Endothelial cell of umbilical vein (primary cell): Measurements from ENCODE around the gene PAQR8.

ENCODE experiments used
- POLR2A ChIP-seq: IDR thresholded peaks from 2 replicates; pipeline ENCODE4 v1.6.1; 2012; ENCODE audit warnings: low read depth, mild to moderate bottlenecking, control low read depth, low read length
- POLR2AphosphoS5 ChIP-seq: IDR thresholded peaks from 2 replicates; pipeline ENCODE4 v1.6.1; 2012; ENCODE audit warnings: low read depth, mild to moderate bottlenecking, control low read depth, low read length, moderate library complexity; ENCODE audit not compliant: insufficient read depth
- TF ChIP-seq, protein P1 (sequence below), 2 donors: IDR thresholded peaks; 1 replicate in 1 of 2; 2 replicates in 1 of 2; pipeline ENCODE4 v1.5.1; 2011; ENCODE audit warnings: low read length in 2 of 2, mild to moderate bottlenecking in 2 of 2, moderate library complexity in 2 of 2, control low read depth in 1 of 2, inconsistent platforms in 1 of 2, low read depth in 1 of 2; ENCODE audit not compliant: insufficient read depth in 1 of 2; ENCODE audit errors: extremely low read depth in 1 of 2
- TF ChIP-seq, protein P2 (sequence below): IDR thresholded peaks from 2 replicates; pipeline ENCODE4 v1.6.1; 2011; ENCODE audit not compliant: insufficient read depth, insufficient read length

DNA sequence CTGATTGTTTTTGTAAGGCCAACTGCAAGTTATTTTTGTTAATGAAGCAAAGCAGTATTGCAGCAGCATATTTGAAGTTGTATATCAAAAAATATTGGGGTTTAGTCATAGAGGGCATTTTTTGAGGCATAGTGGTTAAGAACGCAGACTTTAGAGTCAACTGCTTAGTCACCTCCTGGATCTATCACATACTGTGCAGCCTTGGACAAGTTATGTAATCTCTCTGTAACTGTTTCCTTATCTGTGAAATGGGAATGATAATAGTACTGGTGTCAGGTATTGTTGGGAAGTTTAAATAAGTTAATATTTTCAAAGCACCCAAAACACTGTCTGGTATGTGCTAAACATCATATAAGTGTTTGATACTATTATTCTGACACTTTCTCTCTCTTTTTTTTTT, 31.0 kb downstream of the PAQR8 start:
- TF ChIP-seq POLR2A = no peak
- TF ChIP-seq, protein P1, sequence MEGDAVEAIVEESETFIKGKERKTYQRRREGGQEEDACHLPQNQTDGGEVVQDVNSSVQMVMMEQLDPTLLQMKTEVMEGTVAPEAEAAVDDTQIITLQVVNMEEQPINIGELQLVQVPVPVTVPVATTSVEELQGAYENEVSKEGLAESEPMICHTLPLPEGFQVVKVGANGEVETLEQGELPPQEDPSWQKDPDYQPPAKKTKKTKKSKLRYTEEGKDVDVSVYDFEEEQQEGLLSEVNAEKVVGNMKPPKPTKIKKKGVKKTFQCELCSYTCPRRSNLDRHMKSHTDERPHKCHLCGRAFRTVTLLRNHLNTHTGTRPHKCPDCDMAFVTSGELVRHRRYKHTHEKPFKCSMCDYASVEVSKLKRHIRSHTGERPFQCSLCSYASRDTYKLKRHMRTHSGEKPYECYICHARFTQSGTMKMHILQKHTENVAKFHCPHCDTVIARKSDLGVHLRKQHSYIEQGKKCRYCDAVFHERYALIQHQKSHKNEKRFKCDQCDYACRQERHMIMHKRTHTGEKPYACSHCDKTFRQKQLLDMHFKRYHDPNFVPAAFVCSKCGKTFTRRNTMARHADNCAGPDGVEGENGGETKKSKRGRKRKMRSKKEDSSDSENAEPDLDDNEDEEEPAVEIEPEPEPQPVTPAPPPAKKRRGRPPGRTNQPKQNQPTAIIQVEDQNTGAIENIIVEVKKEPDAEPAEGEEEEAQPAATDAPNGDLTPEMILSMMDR (IDR thresholded peaks at IDR 0.05; ENCODE audit: extremely low read depth in 1 of 2, insufficient read depth in 1 of 2, low read depth in 1 of 2, low read length in 2 of 2) = no peak
- TF ChIP-seq POLR2AphosphoS5 = no peak
- TF ChIP-seq, protein P2, sequence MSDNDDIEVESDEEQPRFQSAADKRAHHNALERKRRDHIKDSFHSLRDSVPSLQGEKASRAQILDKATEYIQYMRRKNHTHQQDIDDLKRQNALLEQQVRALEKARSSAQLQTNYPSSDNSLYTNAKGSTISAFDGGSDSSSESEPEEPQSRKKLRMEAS = no peak
